ENCODE results near the gene LPIN2. TPM values are rescaled to one million over a fixed set of nuclear protein-coding genes. Genes with fewer than 3 reads are reported as not detected.

The LPIN2 gene
- total RNA-seq, 1 experiment from 2014 or later: 15.7 TPM

- no TSS peak for BruUV-seq (replicated peaks)
- Mint-ChIP-seq H3K36me3 (ENCODE audit: insufficient read depth, unreplicated experiment) (no peaks in the 10 kb centered on the region), H3K27ac (ENCODE audit: unreplicated experiment) (peak overlapping the region; percentile 42), H3K9me3 (ENCODE audit: low read depth, unreplicated experiment) (no peaks in the 10 kb centered on the region), H3K4me1 (ENCODE audit: low read depth, unreplicated experiment) (peaks cover 19% of the 10 kb centered on the region), H3K27me3 (ENCODE audit: unreplicated experiment) (no peaks in the 10 kb centered on the region), H3K4me3 (ENCODE audit: low read depth, unreplicated experiment) (no peak overlapping the region)
- peak; percentile 72 for DNase-seq
- intact Hi-C loops (cut with micrococcal nuclease; ENCODE audit: unreplicated experiment): no loop called here
- no peak for TF ChIP-seq CTCF (IDR thresholded peaks at IDR 0.05; ENCODE audit: unreplicated experiment)
- CTCF ChIA-PET: interaction anchor here (0.6 to 1.5 kb wide), 5 partner anchors 14 to 52 kb away, joined by 3 to 8 read pairs (median 3); no protein-coding TSS in a partner anchor
Measured at GRCh38 chr18:3037423-3037915, 24.5 kb upstream of the LPIN2 start.

GRCh38 chr18:3036108-3036507, 23.2 kb upstream of the LPIN2 start:
- CTCF ChIA-PET: interaction anchor here (1.5 kb wide), 1 partner anchor 15 kb away, joined by 3 read pairs; no protein-coding TSS in a partner anchor
- no peaks in the 10 kb centered on the region for H3K27me3 Mint-ChIP-seq (ENCODE audit: unreplicated experiment)
- TF ChIP-seq CTCF (IDR thresholded peaks at IDR 0.05; ENCODE audit: unreplicated experiment): no peak
- peaks cover 9% of the 10 kb centered on the region for H3K4me1 Mint-ChIP-seq (ENCODE audit: low read depth, unreplicated experiment)
- intact Hi-C loops (cut with micrococcal nuclease; ENCODE audit: unreplicated experiment): no loop called here
- H3K9me3 Mint-ChIP-seq (ENCODE audit: low read depth, unreplicated experiment): no peaks in the 10 kb centered on the region
- H3K4me3 Mint-ChIP-seq (ENCODE audit: low read depth, unreplicated experiment): no peak overlapping the region
- no peaks in the 10 kb centered on the region for H3K36me3 Mint-ChIP-seq (ENCODE audit: insufficient read depth, unreplicated experiment)
- H3K27ac Mint-ChIP-seq (ENCODE audit: unreplicated experiment): no peak overlapping the region
- no peak for DNase-seq
- no TSS peak for BruUV-seq (replicated peaks)

GRCh38 chr18:3035635-3036034, 22.7 kb upstream of the LPIN2 start:
- Mint-ChIP-seq H3K27ac (ENCODE audit: unreplicated experiment) (no peak overlapping the region), H3K4me3 (ENCODE audit: low read depth, unreplicated experiment) (no peak overlapping the region), H3K4me1 (ENCODE audit: low read depth, unreplicated experiment) (peaks cover 9% of the 10 kb centered on the region), H3K36me3 (ENCODE audit: insufficient read depth, unreplicated experiment) (no peaks in the 10 kb centered on the region), H3K27me3 (ENCODE audit: unreplicated experiment) (no peaks in the 10 kb centered on the region), H3K9me3 (ENCODE audit: low read depth, unreplicated experiment) (no peaks in the 10 kb centered on the region)
- intact Hi-C loops (cut with micrococcal nuclease; ENCODE audit: unreplicated experiment): no loop called here
- no TSS peak for BruUV-seq (replicated peaks)
- no peak for TF ChIP-seq CTCF (IDR thresholded peaks at IDR 0.05; ENCODE audit: unreplicated experiment)
- CTCF ChIA-PET: no interaction called here
- DNase-seq: no peak

DNA sequence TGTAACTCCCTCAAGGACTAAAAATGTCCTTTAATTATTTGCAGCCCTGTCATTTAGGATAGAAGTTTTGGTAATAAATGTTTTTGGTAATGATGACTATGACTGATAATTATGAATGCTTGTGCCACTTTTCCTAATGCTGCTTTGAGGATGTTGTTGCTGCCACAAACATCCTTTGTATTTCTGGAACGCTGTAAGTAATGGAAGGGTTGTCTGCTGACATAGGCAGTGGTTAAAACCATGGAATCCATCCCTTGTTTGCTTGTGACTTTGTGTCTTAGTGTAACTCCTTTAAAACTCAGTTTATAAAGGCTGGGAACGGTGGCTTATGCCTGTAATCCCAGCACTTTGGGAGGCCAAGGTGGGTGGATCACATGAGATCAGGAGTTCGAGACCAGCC, 19.8 kb upstream of the LPIN2 start:
- CTCF ChIA-PET: no interaction called here

More for the DNA sequence above, 19.8 kb upstream of the LPIN2 start:
- no peak for TF ChIP-seq CTCF (IDR thresholded peaks at IDR 0.05; ENCODE audit: unreplicated experiment)
- Mint-ChIP-seq H3K27ac (ENCODE audit: unreplicated experiment) (no peak overlapping the region), H3K9me3 (ENCODE audit: low read depth, unreplicated experiment) (no peaks in the 10 kb centered on the region), H3K36me3 (ENCODE audit: insufficient read depth, unreplicated experiment) (no peaks in the 10 kb centered on the region), H3K27me3 (ENCODE audit: unreplicated experiment) (no peaks in the 10 kb centered on the region), H3K4me1 (ENCODE audit: low read depth, unreplicated experiment) (peaks cover 9% of the 10 kb centered on the region), H3K4me3 (ENCODE audit: low read depth, unreplicated experiment) (no peak overlapping the region)
- DNase-seq: no peak
- intact Hi-C loops (cut with micrococcal nuclease; ENCODE audit: unreplicated experiment): no loop called here
- BruUV-seq (replicated peaks): no TSS peak
